HG03135 (cell line): ENCODE data around the gene TICRR.

Experiments
- ATAC-seq: cut with Tn5 transposase; IDR thresholded peaks from one replicate; pipeline ENCODE4 v1.9.1; 2021; ENCODE audit warnings: mild to moderate bottlenecking, moderate library complexity; ENCODE audit not compliant: unreplicated experiment

Gene TICRR

GRCh38 chr15:89653578-89653977 lies 78.3 kb downstream of the TICRR start:
- ATAC-seq = no peak

GRCh38 chr15:89654301-89654761 lies 79.1 kb downstream of the TICRR start:
- ATAC-seq = no peak

- ATAC-seq = no peak
Observed at GRCh38 chr15:89654847-89655805, 79.9 kb downstream of the TICRR start, which contains the start of gene KIF7. KIF7 (minus strand) TSS chr15:89655467; CDS start chr15:89652930, 2,537 bp downstream.

GRCh38 chr15:89656116-89656815 lies 81.0 kb downstream of the TICRR start:
- ATAC-seq = no peak

DNA sequence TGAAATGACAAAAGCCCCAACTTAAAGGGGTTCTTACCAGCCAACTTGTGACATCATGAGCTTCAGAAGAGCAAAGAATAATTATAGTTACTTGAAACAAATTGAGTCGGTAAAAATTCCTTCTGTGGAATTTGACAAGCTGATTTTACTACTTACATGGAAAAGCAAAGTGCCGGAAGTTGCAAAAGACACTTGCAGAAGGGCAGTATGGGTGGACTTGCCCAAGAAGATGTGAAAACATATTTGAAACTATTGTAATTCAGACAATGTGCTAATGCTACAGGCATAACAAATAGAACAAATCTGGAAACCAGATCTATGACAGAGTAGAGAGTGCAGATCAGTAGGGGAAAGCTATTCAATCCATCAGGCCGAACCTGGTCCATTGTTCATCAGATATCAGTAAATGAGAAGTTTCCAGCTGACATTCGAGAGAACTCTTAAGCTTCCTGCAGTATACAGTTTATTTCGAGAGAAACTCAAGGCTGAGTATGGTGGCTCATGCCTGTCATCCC lies 82.5 kb downstream of the TICRR start:
- no peak for ATAC-seq

- ATAC-seq = no peak
Observed at GRCh38 chr15:89659295-89659694, 84.0 kb downstream of the TICRR start.

- no peak for ATAC-seq
Observed at GRCh38 chr15:89660556-89660955, 85.3 kb downstream of the TICRR start.

GRCh38 chr15:89662893-89663626 lies 87.8 kb downstream of the TICRR start:
- no peak for ATAC-seq

DNA sequence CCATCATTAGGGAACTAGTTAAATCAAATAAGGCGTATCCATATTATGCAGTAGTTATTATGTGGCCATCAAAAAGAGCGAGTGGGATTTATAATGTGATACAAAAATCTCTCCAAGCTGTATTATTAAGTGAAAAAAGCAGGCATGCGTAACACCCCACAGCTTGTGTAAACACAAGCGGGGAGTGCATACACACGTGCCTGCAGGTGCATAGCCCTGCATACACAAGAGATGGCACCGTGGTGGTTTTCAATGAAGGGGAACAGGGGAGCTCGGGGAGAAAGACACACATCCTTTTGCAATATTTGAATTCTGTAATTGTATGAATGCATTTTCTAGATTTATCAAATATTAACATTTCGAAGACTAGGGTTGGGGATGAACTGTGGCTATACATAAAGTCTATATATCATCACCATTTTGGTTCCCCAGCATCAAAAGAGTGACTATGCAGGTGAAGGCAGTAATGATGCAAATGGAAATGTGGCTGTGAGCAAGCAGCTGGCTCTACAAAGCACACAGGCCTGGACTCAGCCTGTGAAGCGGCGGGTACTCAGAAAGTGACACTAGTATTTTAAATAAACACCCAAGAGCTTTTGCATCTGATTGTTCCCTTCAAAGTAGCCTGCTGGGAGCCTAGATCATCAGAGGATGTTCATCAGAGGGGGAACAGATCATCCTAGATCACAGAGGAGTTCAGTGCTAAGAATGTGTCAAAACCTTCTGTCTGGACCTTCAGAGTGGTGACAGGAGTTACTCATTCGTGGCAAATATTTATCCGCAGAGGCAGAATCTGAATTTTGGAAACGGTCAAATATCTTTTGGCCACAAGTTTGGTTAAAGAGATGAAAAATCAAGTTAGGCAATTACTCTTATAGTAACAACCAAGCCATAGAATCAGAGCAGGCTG lies 89.4 kb downstream of the TICRR start:
- no peak for ATAC-seq

- no peak for ATAC-seq
Observed at GRCh38 chr15:89665449-89666181, 90.3 kb downstream of the TICRR start.

DNA sequence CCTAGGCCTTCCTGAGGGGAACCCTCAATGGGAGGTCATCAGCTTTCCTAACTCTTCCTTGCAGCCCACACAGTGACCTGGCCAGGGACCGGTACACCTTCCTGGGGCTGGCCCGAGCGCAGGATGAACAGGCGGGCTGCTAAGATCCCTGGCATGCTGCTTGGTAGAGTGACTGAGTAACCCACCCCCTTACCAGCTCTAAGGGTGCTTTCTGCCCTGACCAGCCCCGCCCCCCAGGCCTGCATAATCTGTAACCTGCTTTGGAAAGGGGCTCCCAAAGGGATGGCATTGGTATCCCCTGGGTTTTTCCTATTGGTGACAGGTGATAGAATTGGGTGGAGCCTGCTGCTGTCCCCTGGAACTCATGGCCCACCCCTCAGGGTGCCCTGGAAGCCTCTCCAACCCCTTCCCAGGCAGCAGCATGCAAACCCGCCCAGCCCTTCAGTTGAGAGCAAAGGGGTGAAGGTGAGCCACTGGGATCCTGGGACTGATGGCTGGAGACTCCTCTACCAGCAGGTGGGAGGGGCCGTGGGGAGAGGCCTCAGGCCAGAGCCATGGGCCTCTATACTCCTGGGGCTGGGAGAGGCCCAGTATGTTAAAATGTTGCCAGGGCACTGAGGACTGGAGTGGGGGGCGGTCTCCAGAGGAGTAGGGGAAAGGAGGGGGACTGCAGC lies 91.1 kb downstream of the TICRR start:
- no peak for ATAC-seq

DNA sequence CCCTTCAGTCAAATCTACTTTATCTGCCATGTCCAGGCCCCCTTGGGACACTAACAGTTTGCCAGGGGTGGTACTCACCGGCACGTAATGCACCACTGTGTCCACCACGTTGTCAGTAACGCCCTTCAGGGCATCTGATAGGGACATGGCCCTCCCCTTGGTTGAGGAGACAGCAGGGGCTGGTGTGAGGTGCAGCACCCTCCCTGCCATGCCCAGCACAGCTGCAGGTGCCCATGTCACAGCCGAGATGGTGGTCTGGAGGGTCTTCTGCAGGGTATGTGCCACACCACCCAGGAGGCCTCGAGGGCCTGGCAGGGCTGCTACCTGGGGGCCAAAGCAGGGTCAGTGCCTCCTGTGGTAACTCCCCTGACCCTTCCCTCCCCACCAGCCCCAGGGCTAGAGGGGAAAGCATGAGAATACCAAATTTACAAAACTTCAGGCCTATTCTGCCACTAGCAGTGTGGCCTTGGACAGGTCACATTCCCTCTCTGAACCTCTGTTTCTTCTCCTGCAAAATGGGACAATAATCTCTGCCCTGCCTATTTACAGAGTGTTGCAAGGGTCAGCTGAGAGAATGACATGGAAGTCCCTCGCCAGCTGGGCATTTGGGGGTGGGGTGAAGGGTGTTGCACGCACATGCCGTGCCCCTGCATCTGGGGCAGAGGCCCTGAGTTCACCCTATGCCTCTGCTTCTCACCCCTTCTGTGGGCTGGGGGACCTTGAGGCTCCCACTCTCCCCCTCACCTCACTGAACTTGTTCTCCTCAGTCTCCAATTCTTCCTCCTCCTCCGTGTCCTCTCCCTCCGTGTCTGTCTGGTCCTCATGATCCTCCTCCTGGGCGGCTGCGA lies 91.8 kb downstream of the TICRR start:
- no peak for ATAC-seq

- ATAC-seq = no peak
Observed at GRCh38 chr15:89667706-89667960, 92.4 kb downstream of the TICRR start.

GRCh38 chr15:89668171-89668570 lies 92.9 kb downstream of the TICRR start:
- ATAC-seq = no peak

- no peak for ATAC-seq
Observed at GRCh38 chr15:89669309-89669865, 94.1 kb downstream of the TICRR start.

DNA sequence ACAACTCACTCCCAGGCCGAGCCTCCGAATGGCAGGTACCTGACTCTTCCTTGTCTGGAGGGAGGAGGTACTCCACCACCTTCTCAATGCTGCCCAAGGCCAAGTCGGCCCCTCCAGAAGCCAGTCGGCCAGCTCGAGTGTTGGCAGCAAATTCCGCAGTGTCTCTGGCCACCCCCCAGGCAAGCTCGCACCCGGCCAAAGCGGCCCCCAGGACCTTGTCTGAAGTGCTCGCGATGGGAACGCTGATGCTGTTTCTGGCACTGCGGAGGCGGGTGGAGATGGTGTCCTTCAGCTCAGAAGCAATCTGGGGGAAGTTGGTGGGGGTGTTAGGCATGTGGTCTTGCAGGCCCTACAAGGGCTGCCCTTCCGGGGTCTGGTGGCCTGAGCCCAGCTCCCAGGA lies 94.7 kb downstream of the TICRR start:
- ATAC-seq = no peak

GRCh38 chr15:89670971-89671560 lies 95.8 kb downstream of the TICRR start:
- no peak for ATAC-seq
